ENCODE results near the gene CDC42BPB.

The CDC42BPB gene

DNA sequence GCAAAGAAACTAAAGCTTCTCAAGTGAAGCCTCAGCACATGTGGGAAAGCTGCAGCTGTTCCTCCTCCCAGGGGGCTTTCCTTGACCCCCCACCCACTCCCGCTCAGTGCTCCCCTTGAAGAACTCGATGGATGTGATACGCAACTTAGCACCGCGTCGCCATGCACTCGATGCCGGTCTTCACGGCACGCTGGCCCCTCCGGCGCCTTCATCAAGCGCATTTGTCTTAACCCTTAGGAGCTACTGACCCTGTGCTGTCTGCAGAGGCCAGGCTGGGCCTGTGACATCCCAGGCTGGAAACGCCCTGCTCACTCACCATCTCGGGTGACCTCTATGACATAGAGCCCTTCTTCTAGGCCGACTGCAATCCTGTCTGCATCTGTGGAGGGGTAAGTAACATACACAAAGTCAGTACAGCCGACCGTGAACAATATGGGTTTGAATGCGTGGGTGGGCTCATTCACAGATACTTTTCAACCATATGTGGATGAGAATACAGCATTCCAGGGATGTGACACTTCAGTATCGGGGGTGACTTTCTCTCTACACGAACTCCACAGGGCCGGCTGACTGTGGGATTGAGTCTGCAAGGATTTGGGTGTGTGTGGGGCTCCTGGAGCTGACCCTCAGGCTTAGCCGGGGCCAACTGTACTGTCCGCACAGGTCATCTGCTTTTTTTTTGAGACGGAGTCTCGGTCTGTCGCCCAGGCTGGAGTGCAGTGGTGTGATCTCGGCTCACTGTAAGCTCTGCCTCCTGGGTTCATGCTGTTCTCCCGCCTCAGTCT lies 111.8 kb downstream of the CDC42BPB start:
- DNase-seq (ENCODE audit: low read depth in 2 of 2), result no peak
- TF ChIP-seq, protein P1, sequence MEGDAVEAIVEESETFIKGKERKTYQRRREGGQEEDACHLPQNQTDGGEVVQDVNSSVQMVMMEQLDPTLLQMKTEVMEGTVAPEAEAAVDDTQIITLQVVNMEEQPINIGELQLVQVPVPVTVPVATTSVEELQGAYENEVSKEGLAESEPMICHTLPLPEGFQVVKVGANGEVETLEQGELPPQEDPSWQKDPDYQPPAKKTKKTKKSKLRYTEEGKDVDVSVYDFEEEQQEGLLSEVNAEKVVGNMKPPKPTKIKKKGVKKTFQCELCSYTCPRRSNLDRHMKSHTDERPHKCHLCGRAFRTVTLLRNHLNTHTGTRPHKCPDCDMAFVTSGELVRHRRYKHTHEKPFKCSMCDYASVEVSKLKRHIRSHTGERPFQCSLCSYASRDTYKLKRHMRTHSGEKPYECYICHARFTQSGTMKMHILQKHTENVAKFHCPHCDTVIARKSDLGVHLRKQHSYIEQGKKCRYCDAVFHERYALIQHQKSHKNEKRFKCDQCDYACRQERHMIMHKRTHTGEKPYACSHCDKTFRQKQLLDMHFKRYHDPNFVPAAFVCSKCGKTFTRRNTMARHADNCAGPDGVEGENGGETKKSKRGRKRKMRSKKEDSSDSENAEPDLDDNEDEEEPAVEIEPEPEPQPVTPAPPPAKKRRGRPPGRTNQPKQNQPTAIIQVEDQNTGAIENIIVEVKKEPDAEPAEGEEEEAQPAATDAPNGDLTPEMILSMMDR (IDR thresholded peaks at IDR 0.05; ENCODE audit: low read depth, low read length), result no peak
- H3K4me3 ChIP-seq (replicated peaks in 1 of 2; ENCODE audit: low read depth in 2 of 2, low read length in 2 of 2), result no peak overlapping the region

DNA sequence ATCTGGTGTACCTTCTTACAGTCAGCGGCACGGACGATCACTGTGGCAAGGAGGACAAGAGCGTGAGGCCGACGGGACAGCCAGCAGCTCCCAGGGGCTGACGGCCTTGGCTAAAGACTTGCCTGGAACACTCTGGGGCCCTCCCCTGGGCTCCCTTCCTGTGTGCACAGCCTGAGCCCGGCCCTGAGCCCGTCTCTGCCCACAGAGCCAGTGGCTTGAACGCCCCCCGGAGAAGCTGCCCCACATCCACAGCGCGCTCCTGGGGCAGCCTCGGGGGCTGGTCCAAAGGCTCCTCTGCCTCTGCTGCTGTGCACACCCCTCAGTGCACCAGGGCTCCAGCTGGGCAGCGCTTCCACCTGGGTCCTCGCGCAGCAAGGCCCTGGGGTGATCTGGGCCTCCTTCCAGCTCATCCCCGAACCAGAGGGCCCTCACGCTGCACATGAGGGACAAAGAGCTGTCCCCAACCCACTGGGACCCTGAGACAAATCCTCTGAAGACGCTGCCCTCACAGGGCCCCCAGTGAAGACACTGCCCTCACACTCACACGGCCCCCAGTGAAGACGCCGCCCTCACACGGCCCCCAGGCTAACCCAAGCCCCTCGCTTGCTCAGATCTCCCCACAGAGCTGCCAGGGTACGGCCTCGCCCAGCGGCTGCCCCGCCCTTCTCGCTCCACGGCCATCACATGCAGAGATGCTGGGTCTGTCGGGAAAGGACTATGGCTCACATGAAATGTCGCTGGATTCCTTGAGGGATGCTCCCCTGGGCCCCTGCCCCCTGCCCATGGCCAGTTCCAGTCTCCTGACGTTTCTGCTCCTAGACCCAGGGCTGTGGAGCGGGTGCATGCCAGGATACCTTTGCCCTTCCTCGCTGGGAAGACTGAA lies 112.7 kb downstream of the CDC42BPB start:
- DNase-seq (ENCODE audit: low read depth in 2 of 2), result no peak
- no peak overlapping the region for H3K4me3 ChIP-seq (replicated peaks in 1 of 2; ENCODE audit: low read depth in 2 of 2, low read length in 2 of 2)
- TF ChIP-seq, protein P1 (IDR thresholded peaks at IDR 0.05; ENCODE audit: low read depth, low read length), result no peak

DNA sequence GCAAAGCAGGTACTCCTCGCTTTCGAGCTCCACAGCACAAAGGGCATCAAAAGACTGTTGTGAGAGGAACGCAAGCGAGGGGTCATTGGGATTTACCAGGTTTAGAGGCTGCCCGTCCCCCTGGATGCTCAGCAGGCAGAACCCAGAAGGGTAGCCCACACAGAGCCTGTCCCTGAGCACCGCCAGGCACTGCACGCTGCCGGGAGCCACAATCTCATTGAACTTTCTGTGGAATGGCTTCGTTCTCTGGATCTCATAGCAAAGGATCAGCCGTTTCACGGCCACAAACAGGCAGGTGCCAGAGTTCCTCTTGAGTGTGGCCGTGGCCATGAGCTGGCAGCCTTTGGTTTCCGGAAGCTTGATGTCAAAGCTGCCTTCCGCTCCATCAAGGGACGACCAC lies 113.4 kb downstream of the CDC42BPB start:
- TF ChIP-seq, protein P1 (IDR thresholded peaks at IDR 0.05; ENCODE audit: low read depth, low read length), result no peak
- DNase-seq (ENCODE audit: low read depth in 2 of 2), result no peak

GRCh38 chr14:102943454-102943853 lies 113.9 kb downstream of the CDC42BPB start:
- DNase-seq (ENCODE audit: low read depth in 2 of 2), result no peak
- TF ChIP-seq, protein P1 (IDR thresholded peaks at IDR 0.05; ENCODE audit: low read depth, low read length), result no peak
- no peak overlapping the region for H3K4me3 ChIP-seq (replicated peaks in 1 of 2; ENCODE audit: low read depth in 2 of 2, low read length in 2 of 2)

More for the DNA sequence above, 113.4 kb downstream of the CDC42BPB start:
- no peak overlapping the region for H3K4me3 ChIP-seq (replicated peaks in 1 of 2; ENCODE audit: low read depth in 2 of 2, low read length in 2 of 2)

DNA sequence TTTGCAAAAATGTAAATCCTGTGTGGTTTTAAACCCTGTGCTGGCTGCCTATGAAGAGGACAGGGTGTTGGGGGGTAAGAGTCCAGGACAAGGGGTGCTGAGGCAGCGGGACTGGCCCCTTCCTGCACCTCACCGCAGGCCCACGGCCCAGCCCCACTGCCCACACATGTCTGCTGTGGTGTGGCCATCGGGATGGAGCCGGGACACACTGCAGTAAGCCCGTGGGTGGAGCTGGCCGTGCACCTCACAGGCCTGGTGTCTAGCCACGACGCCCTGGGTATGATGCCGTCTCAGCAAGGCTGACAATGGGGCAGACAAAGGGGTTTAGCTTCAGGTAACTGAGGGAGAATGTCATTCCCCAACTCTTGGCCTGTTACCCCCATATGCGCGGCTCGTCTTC lies 115.3 kb downstream of the CDC42BPB start:
- no peak overlapping the region for H3K4me3 ChIP-seq (replicated peaks in 1 of 2; ENCODE audit: low read depth in 2 of 2, low read length in 2 of 2)
- DNase-seq (ENCODE audit: low read depth in 2 of 2), result no peak
- TF ChIP-seq, protein P1 (IDR thresholded peaks at IDR 0.05; ENCODE audit: low read depth, low read length), result no peak

DNA sequence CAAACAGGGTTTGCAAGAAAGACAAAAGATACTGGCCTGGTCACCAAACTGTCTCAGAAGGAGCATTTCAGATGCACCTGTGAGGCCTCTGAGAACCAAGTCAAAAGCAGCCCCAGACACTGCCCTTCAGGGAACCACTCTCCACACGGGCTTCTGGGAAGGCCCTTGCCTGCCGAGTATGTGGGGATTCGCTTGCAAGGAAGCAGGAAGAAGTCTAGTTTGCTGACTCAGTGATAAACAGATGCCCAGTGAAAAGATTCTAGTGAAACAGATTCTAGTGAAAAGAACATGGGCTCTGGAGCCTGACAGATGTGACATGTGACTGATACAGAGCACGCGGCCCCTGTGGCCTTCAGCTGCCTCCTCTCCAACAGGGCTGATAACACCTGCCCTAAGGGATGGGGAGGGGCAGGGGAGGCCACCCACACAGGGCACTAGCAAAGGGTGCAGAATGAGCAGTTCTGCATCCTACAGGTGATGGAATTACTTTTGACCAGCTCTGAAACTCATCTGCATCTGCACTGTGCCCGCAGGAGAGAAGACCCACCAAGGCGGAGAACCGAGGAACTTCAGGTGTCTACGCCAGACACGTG lies 115.8 kb downstream of the CDC42BPB start:
- TF ChIP-seq, protein P1 (IDR thresholded peaks at IDR 0.05; ENCODE audit: low read depth, low read length), result no peak
- DNase-seq (ENCODE audit: low read depth in 2 of 2), result no peak
- no peak overlapping the region for H3K4me3 ChIP-seq (replicated peaks in 1 of 2; ENCODE audit: low read depth in 2 of 2, low read length in 2 of 2)

Data from cardiac fibroblast (primary cell).